DOHH2 (cell line): Measurements from ENCODE around the gene DNAJB14.

Source experiments
- H3F3A ChIP-seq: fragments of 200-600 bp; sonication (generic), shearing (Covaris generic); 2 replicates; pipeline ENCODE4 v1.6.0; 2016; ENCODE audit warnings: antibody characterized with exemption, mild to moderate bottlenecking; ENCODE audit not compliant: control insufficient read depth, insufficient read depth
- H3K27ac ChIP-seq: fragments of 200-600 bp; sonication (generic); 2 replicates; pipeline ENCODE4 v1.5.1; 2014; ENCODE audit warnings: low read depth, mild to moderate bottlenecking, low read length, moderate library complexity
- H3K27me3 ChIP-seq: fragments of 200-600 bp; sonication (generic); 2 replicates; pipeline ENCODE4 v1.6.1; 2014; ENCODE audit warnings: mild to moderate bottlenecking, low read length, mixed read lengths; ENCODE audit not compliant: control insufficient read depth
- H3K36me3 ChIP-seq: fragments of 200-600 bp; sonication (generic); 2 replicates; pipeline ENCODE4 v1.6.1; 2014; ENCODE audit warnings: mild to moderate bottlenecking, low read length, moderate library complexity, mixed read lengths; ENCODE audit not compliant: control insufficient read depth
- H3K4me1 ChIP-seq: fragments of 200-600 bp; sonication (generic); 2 replicates; pipeline ENCODE4 v1.6.1; 2014; ENCODE audit warnings: mild to moderate bottlenecking, low read length, mixed read lengths; ENCODE audit not compliant: control insufficient read depth
- H3K4me2 ChIP-seq: fragments of 200-600 bp; sonication (generic); 2 replicates; pipeline ENCODE4 v1.6.0; 2014; ENCODE audit warnings: mild to moderate bottlenecking, low read length, moderate library complexity
- H3K4me3 ChIP-seq: fragments of 200-600 bp; sonication (generic); 2 replicates; pipeline ENCODE4 v1.5.1; 2014; ENCODE audit warnings: mild to moderate bottlenecking, low read length, mixed read lengths
- H3K79me2 ChIP-seq: fragments of 200-600 bp; sonication (generic); 2 replicates; pipeline ENCODE4 v1.6.1; 2014; ENCODE audit warnings: mild to moderate bottlenecking, low read length, mixed read lengths; ENCODE audit not compliant: control insufficient read depth
- H3K9me2 ChIP-seq: fragments of 200-600 bp; sonication (generic); replicated peaks from 2 replicates; pipeline ENCODE4 v1.6.1; 2014; ENCODE audit warnings: mild to moderate bottlenecking, low read length, mixed read lengths; ENCODE audit not compliant: control insufficient read depth
- H3K9me3 ChIP-seq: fragments of 200-600 bp; sonication (generic); 2 replicates; pipeline ENCODE4 v1.6.1; 2014; ENCODE audit warnings: antibody characterized with exemption, low read length, mixed read lengths; ENCODE audit not compliant: control insufficient read depth, insufficient read depth
- H4K20me1 ChIP-seq: fragments of 200-600 bp; sonication (generic); 2 replicates; pipeline ENCODE4 v1.6.0; 2014; ENCODE audit warnings: low read depth, mild to moderate bottlenecking, antibody characterized with exemption, low read length, moderate library complexity; ENCODE audit not compliant: control insufficient read depth, insufficient read depth
- CTCF ChIP-seq: fragments of 200-600 bp; sonication (generic); IDR thresholded peaks from one replicate; pipeline ENCODE4 v1.5.1; 2014; ENCODE audit warnings: antibody characterized with exemption, mild to moderate bottlenecking, low read depth, low read length; ENCODE audit not compliant: poor library complexity, severe bottlenecking
- EZH2phosphoT487 ChIP-seq: fragments of 200-600 bp; sonication (generic); IDR thresholded peaks from 2 replicates; pipeline ENCODE4 v1.6.1; 2017; ENCODE audit warnings: borderline replicate concordance, mild to moderate bottlenecking, antibody characterized with exemption, low read length, moderate library complexity, mixed read lengths

DNAJB14 gene

GRCh38 chr4:99971453-99972111, 25.2 kb upstream of the DNAJB14 start:
- H3K4me1 ChIP-seq, result no peaks in the 10 kb centered on the region
- TF ChIP-seq CTCF, result no peak
- TF ChIP-seq EZH2phosphoT487, result no peak
- H3K27ac ChIP-seq, result no peak overlapping the region

GRCh38 chr4:99968330-99968729, 21.9 kb upstream of the DNAJB14 start:
- Histone ChIP-seq H3K4me2 (no peak overlapping the region), H3K27me3 (peaks cover 11% of the 10 kb centered on the region), H3K9me2 (no peaks in the 10 kb centered on the region), H4K20me1 (no peaks in the 10 kb centered on the region), H3K36me3 (no peaks in the 10 kb centered on the region), H3K9me3 (no peaks in the 10 kb centered on the region), H3K79me2 (no peaks in the 10 kb centered on the region), H3K27ac (no peak overlapping the region), H3K4me3 (no peak overlapping the region), H3K4me1 (no peaks in the 10 kb centered on the region), H3F3A (no peaks in the 10 kb centered on the region)
- TF ChIP-seq CTCF (no peak), EZH2phosphoT487 (no peak)

More at GRCh38 chr4:99971453-99972111, 25.2 kb upstream of the DNAJB14 start:
- H3F3A ChIP-seq, result no peaks in the 10 kb centered on the region
- no peaks in the 10 kb centered on the region for H3K9me2 ChIP-seq
- H3K79me2 ChIP-seq, result no peaks in the 10 kb centered on the region
- H3K4me2 ChIP-seq, result no peak overlapping the region
- no peaks in the 10 kb centered on the region for H3K9me3 ChIP-seq
- no peak overlapping the region for H3K4me3 ChIP-seq
- no peaks in the 10 kb centered on the region for H3K36me3 ChIP-seq
- H4K20me1 ChIP-seq, result no peaks in the 10 kb centered on the region
- H3K27me3 ChIP-seq, result peaks cover 8% of the 10 kb centered on the region; the same call in 1 of the 2 replicates

GRCh38 chr4:99966692-99967091, 20.3 kb upstream of the DNAJB14 start:
- peaks cover 11% of the 10 kb centered on the region for H3K27me3 ChIP-seq
- no peaks in the 10 kb centered on the region for H4K20me1 ChIP-seq
- no peaks in the 10 kb centered on the region for H3K79me2 ChIP-seq
- H3K9me3 ChIP-seq, result no peaks in the 10 kb centered on the region
- no peaks in the 10 kb centered on the region for H3K36me3 ChIP-seq
- no peaks in the 10 kb centered on the region for H3F3A ChIP-seq
- TF ChIP-seq CTCF (no peak), EZH2phosphoT487 (no peak)
- H3K4me1 ChIP-seq, result no peaks in the 10 kb centered on the region
- no peaks in the 10 kb centered on the region for H3K9me2 ChIP-seq
- H3K4me2 ChIP-seq, result no peak overlapping the region
- H3K4me3 ChIP-seq, result no peak overlapping the region
- H3K27ac ChIP-seq, result no peak overlapping the region
